ENCODE data around the gene GABRG3. TPM values are rescaled to one million over a fixed set of nuclear protein-coding genes. Genes with fewer than 3 reads are reported as not detected.

Gene GABRG3
- total RNA-seq, 1 experiment from 2014 or later, result 0.15 TPM

DNA sequence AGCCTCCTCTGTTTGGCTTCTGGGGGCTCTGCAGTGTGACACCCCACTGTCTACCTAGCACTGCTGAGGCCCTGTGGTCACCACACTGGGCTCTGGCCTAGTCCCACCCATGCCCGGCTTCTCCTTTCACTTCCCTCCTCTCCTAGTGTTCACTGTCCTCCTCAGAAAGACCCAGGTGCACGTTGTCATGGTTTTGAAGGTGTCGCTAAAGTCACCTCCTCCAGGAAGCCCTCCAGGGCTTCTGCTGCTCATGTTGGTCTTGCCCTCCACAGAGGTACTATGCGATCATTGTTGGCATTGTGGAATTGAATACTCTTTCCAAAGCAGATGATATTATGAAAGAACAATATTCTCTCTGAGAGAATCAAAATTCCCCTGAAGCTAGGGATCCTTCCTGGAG lies 163.5 kb downstream of the GABRG3 start:
- no peak overlapping the region for H2BK120ac ChIP-seq (ENCODE audit: low read depth, low read length, poor library complexity, severe bottlenecking)
- H2AK5ac ChIP-seq (ENCODE audit: insufficient read length, low read length), result no peak overlapping the region
- H2BK15ac ChIP-seq (ENCODE audit: low read depth, low read length), result no peak overlapping the region
- no peak overlapping the region for H3K23ac ChIP-seq (ENCODE audit: insufficient read length, low read depth, low read length)
- no peak overlapping the region for H2BK12ac ChIP-seq (ENCODE audit: insufficient read length, low read depth, low read length)
- no peak overlapping the region for H3K56ac ChIP-seq (ENCODE audit: insufficient read length, low read depth, low read length)
- peaks cover 3% of the 10 kb centered on the region for H3K27me3 Mint-ChIP-seq (ENCODE audit: low read depth)
- peaks cover 3% of the 10 kb centered on the region in 2 experiments; a peak in 2 of 5 replicates for H3K9me3 Mint-ChIP-seq
- H2BK5ac ChIP-seq (ENCODE audit: insufficient read length, low read length), result no peak overlapping the region
- no peak overlapping the region for H4K5ac ChIP-seq (ENCODE audit: insufficient read length, low read depth, low read length)
- no peak overlapping the region for H4K8ac ChIP-seq (replicated peaks; ENCODE audit: insufficient read length, low read depth, low read length)
- no peak overlapping the region for H3K9ac ChIP-seq (ENCODE audit: extremely low read depth, insufficient read length, low read length)
- no peak overlapping the region for H3K14ac ChIP-seq (ENCODE audit: insufficient read depth, low read length)
- H3T11ph ChIP-seq (ENCODE audit: low read length), result no peak overlapping the region
- no peak overlapping the region for H3K4me3 Mint-ChIP-seq
- H3K79me2 ChIP-seq (ENCODE audit: insufficient read depth, low read length), result no peaks in the 10 kb centered on the region
- H3K9me3 ChIP-seq (ENCODE audit: control insufficient read depth, low read depth, low read length), result no peaks in the 10 kb centered on the region
- WGBS (ENCODE audit: extremely low coverage, insufficient read length, low lambda C conversion rate), result no CpG with 5 or more reads among the region's 4 CpGs
- H3K27me3 ChIP-seq (ENCODE audit: insufficient read depth, low read length), result no peaks in the 10 kb centered on the region
- H3K18ac ChIP-seq (ENCODE audit: insufficient read length, low read depth, low read length), result no peak overlapping the region
- no peak for DNase-seq
- H3K4me1 Mint-ChIP-seq, result peaks cover 5 to 7% of the 10 kb centered on the region in 2 experiments; a peak in 2 of 4 replicates
- H3K4ac ChIP-seq (ENCODE audit: low read depth, low read length), result no peak overlapping the region
- H3K27ac ChIP-seq (ENCODE audit: insufficient read length, low read depth, low read length), result no peak overlapping the region
- H3K79me1 ChIP-seq (ENCODE audit: insufficient read depth, low read depth, low read length, poor library complexity, severe bottlenecking), result no peaks in the 10 kb centered on the region
- no peaks in the 10 kb centered on the region for H3K4me1 ChIP-seq (ENCODE audit: insufficient read depth, low read length)
- H3K36me3 Mint-ChIP-seq (ENCODE audit: insufficient read depth in 1 of 3, low read depth in 3 of 3), result no peaks in the 10 kb centered on the region
- H3K4me2 ChIP-seq (ENCODE audit: insufficient read depth, insufficient read length, low read length), result no peak overlapping the region
- H4K91ac ChIP-seq (ENCODE audit: insufficient read length, low read depth, low read length), result no peak overlapping the region
- H4K20me1 ChIP-seq (ENCODE audit: control insufficient read depth, insufficient read depth, insufficient read length), result no peaks in the 10 kb centered on the region
- H2AFZ ChIP-seq (ENCODE audit: low read length), result no peak overlapping the region
- no peak overlapping the region; a peak in 1 of 7 replicates for H3K27ac Mint-ChIP-seq
- H2BK20ac ChIP-seq (ENCODE audit: low read depth, low read length, poor library complexity, severe bottlenecking), result no peak overlapping the region
- H3K23me2 ChIP-seq (ENCODE audit: insufficient read length, low read depth, low read length, poor library complexity, severe bottlenecking), result peaks cover 2% of the 10 kb centered on the region
- TF ChIP-seq, protein P1, sequence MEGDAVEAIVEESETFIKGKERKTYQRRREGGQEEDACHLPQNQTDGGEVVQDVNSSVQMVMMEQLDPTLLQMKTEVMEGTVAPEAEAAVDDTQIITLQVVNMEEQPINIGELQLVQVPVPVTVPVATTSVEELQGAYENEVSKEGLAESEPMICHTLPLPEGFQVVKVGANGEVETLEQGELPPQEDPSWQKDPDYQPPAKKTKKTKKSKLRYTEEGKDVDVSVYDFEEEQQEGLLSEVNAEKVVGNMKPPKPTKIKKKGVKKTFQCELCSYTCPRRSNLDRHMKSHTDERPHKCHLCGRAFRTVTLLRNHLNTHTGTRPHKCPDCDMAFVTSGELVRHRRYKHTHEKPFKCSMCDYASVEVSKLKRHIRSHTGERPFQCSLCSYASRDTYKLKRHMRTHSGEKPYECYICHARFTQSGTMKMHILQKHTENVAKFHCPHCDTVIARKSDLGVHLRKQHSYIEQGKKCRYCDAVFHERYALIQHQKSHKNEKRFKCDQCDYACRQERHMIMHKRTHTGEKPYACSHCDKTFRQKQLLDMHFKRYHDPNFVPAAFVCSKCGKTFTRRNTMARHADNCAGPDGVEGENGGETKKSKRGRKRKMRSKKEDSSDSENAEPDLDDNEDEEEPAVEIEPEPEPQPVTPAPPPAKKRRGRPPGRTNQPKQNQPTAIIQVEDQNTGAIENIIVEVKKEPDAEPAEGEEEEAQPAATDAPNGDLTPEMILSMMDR (conservative IDR thresholded peaks at IDR 0.05), result no peak
